Effector memory CD8-positive, alpha-beta T cell (primary cell): ENCODE results near the gene HARS2.
"Not testable (repeated sequence)": the region's sequence is repeated elsewhere in the genome, so short reads cannot be mapped to it uniquely, and the experiment has no call there.

Source experiments
- ATAC-seq: fragments of 150-1000 bp; cut with Tn5 transposase; replicated peaks from 2 replicates; pipeline ENCODE4 v1.10.0; 2021; ENCODE audit warnings: mild to moderate bottlenecking, moderate library complexity
- DNase-seq, 3 experiments: peaks; one replicate each; pipeline ENCODE4 v3.0.0; 2021
- H3K27ac Mint-ChIP-seq, 2 donors: one replicate each; pipeline ENCODE4 v1.8.0; 2022; ENCODE audit warnings: mild to moderate bottlenecking in 2 of 2, mixed read lengths in 2 of 2, moderate library complexity in 2 of 2
- H3K27me3 Mint-ChIP-seq, 2 donors: one replicate each; pipeline ENCODE4 v1.8.0; 2022; ENCODE audit warnings: mixed read lengths in 2 of 2
- H3K36me3 Mint-ChIP-seq: one replicate; pipeline ENCODE4 v1.8.0; 2022; ENCODE audit warnings: mild to moderate bottlenecking, moderate library complexity, mixed read lengths; ENCODE audit not compliant: insufficient read depth
- H3K4me1 Mint-ChIP-seq, 2 donors: one replicate each; pipeline ENCODE4 v1.8.0; 2022; ENCODE audit warnings: low read depth in 2 of 2, mixed read lengths in 2 of 2
- H3K4me3 Mint-ChIP-seq, 2 donors: one replicate each; pipeline ENCODE4 v1.8.0; 2022; ENCODE audit warnings: mild to moderate bottlenecking in 2 of 2, mixed read lengths in 2 of 2, moderate library complexity in 2 of 2
- H3K9me3 Mint-ChIP-seq, 2 donors: one replicate each; pipeline ENCODE4 v1.8.0; 2022; ENCODE audit warnings: mixed read lengths in 2 of 2

HARS2 gene

GRCh38 chr5:140711794-140712193 lies 20.5 kb downstream of the HARS2 start:
- ATAC-seq (no peak), DNase-seq (no peak)
- no peaks in the 10 kb centered on the region for H3K27me3 Mint-ChIP-seq
- peak overlapping the region; percentile 94 to 99 for H3K4me3 Mint-ChIP-seq
- peak overlapping the region; percentile 99 for H3K27ac Mint-ChIP-seq
- H3K4me1 Mint-ChIP-seq, result peaks cover 11 to 16% of the 10 kb centered on the region in 2 donors
- peaks cover 39% of the 10 kb centered on the region for H3K36me3 Mint-ChIP-seq
- H3K9me3 Mint-ChIP-seq, result no peaks in the 10 kb centered on the region

GRCh38 chr5:140713562-140714094 lies 22.4 kb downstream of the HARS2 start:
- peaks cover 11 to 16% of the 10 kb centered on the region in 2 donors for H3K4me1 Mint-ChIP-seq
- ATAC-seq (no peak), DNase-seq (no peak)
- H3K4me3 Mint-ChIP-seq, result no peak overlapping the region
- peaks cover 28% of the 10 kb centered on the region for H3K36me3 Mint-ChIP-seq
- no peaks in the 10 kb centered on the region for H3K9me3 Mint-ChIP-seq
- H3K27ac Mint-ChIP-seq, result no peak overlapping the region
- H3K27me3 Mint-ChIP-seq, result no peaks in the 10 kb centered on the region

GRCh38 chr5:140716238-140716637 lies 25.0 kb downstream of the HARS2 start:
- ATAC-seq, H3K27me3 Mint-ChIP-seq, H3K27ac Mint-ChIP-seq, H3K9me3 Mint-ChIP-seq, DNase-seq, H3K4me3 Mint-ChIP-seq: not testable (repeated sequence)
- H3K36me3 Mint-ChIP-seq, result peaks cover 12% of the 10 kb centered on the region
- peaks cover 3 to 12% of the 10 kb centered on the region in 2 donors for H3K4me1 Mint-ChIP-seq

- Mint-ChIP-seq H3K4me3 (no peak overlapping the region), H3K4me1 (peaks cover 0 to 4% of the 10 kb centered on the region in 2 donors), H3K36me3 (no peaks in the 10 kb centered on the region), H3K27me3 (peaks cover 0 to 11% of the 10 kb centered on the region in 2 donors), H3K9me3 (no peaks in the 10 kb centered on the region), H3K27ac (no peak overlapping the region)
- ATAC-seq (no peak), DNase-seq (no peak)
These were observed 27.0 kb downstream of the HARS2 start for GRCh38 chr5:140718266-140718592.

GRCh38 chr5:140720738-140721137 lies 29.5 kb downstream of the HARS2 start:
- H3K9me3 Mint-ChIP-seq, DNase-seq, H3K36me3 Mint-ChIP-seq, H3K4me3 Mint-ChIP-seq, H3K27ac Mint-ChIP-seq, ATAC-seq, H3K4me1 Mint-ChIP-seq: not testable (repeated sequence)
- peaks cover 5 to 26% of the 10 kb centered on the region in 2 donors for H3K27me3 Mint-ChIP-seq

DNA sequence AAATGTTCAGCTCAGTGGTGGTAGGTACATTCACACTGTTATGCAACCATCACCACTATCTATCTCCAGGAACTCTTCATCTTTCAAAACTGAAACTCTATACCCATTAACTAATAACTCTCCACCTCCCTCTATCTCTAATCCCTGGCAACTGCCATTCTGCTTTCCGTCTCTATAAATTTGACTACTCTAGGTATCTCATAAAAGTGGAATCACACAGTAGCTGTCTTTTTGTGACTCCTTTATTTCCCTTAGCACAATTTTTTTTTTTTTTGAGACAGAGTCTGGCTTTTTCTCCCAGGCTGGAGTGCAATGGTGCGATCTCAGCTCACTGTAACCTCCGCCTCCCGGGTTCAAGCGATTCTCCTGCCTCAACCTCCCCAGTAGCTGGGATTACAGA lies 30.1 kb downstream of the HARS2 start:
- H3K4me3 Mint-ChIP-seq, H3K27ac Mint-ChIP-seq, H3K9me3 Mint-ChIP-seq, DNase-seq, ATAC-seq: not testable (repeated sequence)
- H3K4me1 Mint-ChIP-seq, result peaks cover 7 to 12% of the 10 kb centered on the region in 2 donors
- H3K27me3 Mint-ChIP-seq, result peaks cover 8 to 30% of the 10 kb centered on the region in 2 donors
- H3K36me3 Mint-ChIP-seq, result peaks cover 10% of the 10 kb centered on the region

GRCh38 chr5:140725799-140726471 lies 34.7 kb downstream of the HARS2 start:
- Mint-ChIP-seq H3K9me3 (no peaks in the 10 kb centered on the region), H3K27ac (peak overlapping the region; percentile 96 to 97), H3K27me3 (peaks cover 8 to 30% of the 10 kb centered on the region in 2 donors), H3K36me3 (peaks cover 16% of the 10 kb centered on the region), H3K4me1 (peaks cover 8% of the 10 kb centered on the region in 2 donors), H3K4me3 (peak overlapping the region; percentile 70 to 75)
- ATAC-seq (peak; percentile 95), DNase-seq (peak; percentile 64 to 75 (median 68))

DNA sequence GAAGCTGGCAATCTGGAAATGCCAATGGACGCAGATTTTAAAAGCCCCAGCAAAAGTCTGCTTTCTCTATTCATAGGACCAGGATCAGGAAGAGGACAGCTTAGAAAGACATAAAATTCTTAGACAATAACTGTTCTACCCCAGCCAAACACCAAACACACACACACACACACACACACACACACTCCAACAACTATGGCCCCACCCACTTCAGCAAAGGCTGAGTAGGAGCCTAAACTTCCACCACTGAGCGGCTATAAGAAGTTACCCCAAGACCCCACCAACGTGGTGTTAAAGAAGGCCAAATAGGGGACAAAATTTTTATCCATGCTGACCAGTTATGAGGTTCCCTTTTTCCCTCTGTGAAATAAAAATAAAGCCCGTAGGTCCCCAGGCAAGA lies 41.8 kb downstream of the HARS2 start:
- no peak for DNase-seq
- ATAC-seq, result no peak
- H3K4me3 Mint-ChIP-seq, result no peak overlapping the region
- H3K9me3 Mint-ChIP-seq, result no peaks in the 10 kb centered on the region
- no peaks in the 10 kb centered on the region for H3K36me3 Mint-ChIP-seq
- no peak overlapping the region for H3K27ac Mint-ChIP-seq
- peaks cover 47 to 52% of the 10 kb centered on the region in 2 donors for H3K27me3 Mint-ChIP-seq
- H3K4me1 Mint-ChIP-seq, result no peaks in the 10 kb centered on the region

DNA sequence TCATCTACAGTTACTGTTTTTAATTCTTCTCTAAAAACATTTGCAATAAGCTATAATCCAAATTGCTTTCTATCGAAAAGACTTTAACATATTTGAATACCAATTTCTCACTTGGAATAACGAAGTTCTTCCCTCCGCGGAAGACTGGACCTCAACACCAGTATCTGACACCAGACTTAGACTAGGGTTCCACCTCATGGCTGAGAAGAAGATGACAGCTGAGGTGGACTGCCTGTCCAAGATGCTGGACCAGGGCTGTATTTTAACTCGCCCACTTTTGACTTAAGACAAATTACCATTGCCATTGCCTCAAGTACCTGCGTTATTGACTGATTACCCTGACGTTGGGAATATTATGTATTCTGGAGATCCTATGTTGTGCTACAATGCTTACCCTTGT lies 43.1 kb downstream of the HARS2 start:
- ATAC-seq (no peak), DNase-seq (no peak)
- Mint-ChIP-seq H3K27me3 (peaks cover 48 to 54% of the 10 kb centered on the region in 2 donors), H3K9me3 (no peaks in the 10 kb centered on the region), H3K4me1 (no peaks in the 10 kb centered on the region), H3K27ac (no peak overlapping the region), H3K4me3 (no peak overlapping the region), H3K36me3 (no peaks in the 10 kb centered on the region)

GRCh38 chr5:140737486-140737885 lies 46.2 kb downstream of the HARS2 start:
- Mint-ChIP-seq H3K36me3 (no peaks in the 10 kb centered on the region), H3K4me1 (no peaks in the 10 kb centered on the region), H3K27ac (no peak overlapping the region), H3K27me3 (peaks cover 59 to 64% of the 10 kb centered on the region in 2 donors), H3K9me3 (no peaks in the 10 kb centered on the region), H3K4me3 (no peak overlapping the region)
- no peak for ATAC-seq
- no peak for DNase-seq

- Mint-ChIP-seq H3K27me3 (peaks cover 28 to 34% of the 10 kb centered on the region in 2 donors), H3K9me3 (peaks cover 0 to 2% of the 10 kb centered on the region in 2 donors), H3K4me3 (no peak overlapping the region), H3K4me1 (no peaks in the 10 kb centered on the region), H3K36me3 (no peaks in the 10 kb centered on the region), H3K27ac (no peak overlapping the region)
- no peak for DNase-seq
- ATAC-seq, result no peak
These were observed 50.7 kb downstream of the HARS2 start for GRCh38 chr5:140741967-140742366.
